NCI-H187 treated with DMSO at 0.1 percent for 48 hours (cell line): ENCODE results near the gene NPFFR2.
"Not testable (repeated sequence)": the region's sequence is repeated elsewhere in the genome, so short reads cannot be mapped to it uniquely, and the experiment has no call there.

Source experiments
- DNase-seq: peaks from one replicate; lab custom pipeline; 2025; lab: John Stamatoyannopoulos, UW

The NPFFR2 gene

DNA sequence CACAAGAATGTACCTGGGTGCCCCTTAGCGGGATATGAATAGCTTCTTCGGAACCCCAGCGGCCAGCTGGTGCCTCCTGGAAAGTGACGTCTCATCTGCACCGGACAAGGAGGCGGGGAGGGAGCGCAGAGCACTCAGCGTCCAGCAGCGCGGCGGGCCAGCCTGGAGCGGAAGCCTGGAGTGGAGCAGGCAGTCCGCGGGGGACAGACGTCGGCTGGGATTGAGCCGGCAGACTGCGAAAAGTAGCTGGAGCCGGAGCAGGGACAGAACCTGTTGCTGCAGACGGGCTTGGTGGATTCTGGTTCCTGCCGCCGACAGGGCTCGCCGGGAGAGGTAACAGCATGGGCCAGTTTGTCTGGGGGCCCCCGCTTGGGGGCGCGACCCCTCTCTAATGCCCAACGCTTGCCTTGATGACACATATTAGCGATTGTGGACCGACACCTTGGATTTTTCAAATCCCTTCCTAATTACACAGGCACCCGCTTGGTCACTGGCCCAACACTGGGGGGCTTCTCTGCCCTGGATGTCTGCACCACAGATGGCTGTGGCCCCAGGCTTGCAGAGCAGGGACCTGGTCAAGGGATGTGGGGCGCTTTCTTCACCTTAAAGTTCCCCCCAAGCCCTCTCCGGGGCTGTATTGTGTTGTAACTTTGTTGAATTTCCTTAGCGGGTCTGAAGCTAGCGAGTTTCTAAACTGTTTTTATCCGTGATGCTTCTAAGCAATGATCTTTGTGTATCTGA, at the start of gene NPFFR2:
Gene NPFFR2 (plus strand): TSS at position 133 of the 741 bp plus-strand sequence. CDS start 96,592 bp downstream, outside the sequence.
- no peak for DNase-seq

DNA sequence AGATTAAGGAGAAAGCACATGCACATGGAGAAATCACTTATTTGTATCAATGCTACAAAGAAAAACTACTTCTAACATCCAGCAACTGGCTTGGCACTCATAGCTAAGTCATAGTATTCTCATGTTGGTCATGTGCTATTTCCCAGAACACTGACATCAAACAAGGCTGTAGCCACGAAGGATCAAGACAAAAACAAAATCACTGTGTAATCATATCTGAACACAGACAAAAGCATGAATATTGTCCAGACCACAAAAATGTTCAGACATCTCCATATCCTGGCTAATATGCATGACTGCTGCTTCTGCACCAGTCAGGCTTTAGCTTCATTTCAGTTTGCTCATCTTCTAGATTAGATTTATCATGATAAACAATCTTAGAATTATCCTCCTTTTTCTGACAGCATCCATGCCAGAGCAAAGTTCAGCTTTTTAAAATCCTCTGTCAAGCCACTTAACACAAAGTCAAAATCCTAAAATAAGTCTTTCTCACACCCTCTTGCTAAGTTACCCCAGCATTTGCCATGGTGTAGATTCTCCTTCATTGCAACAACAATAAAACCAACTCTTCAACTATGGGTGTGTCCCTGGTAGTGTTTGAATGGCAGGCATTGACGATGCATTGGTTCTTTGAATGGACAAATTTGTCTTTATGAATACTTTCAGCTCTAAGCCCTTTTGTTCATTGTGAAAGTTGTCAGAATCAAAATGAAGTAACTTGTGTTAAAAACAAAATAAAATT, 39.1 kb upstream of the NPFFR2 start:
- no peak for DNase-seq

GRCh38 chr4:71994559-71994958, 37.2 kb upstream of the NPFFR2 start:
- no peak for DNase-seq

- DNase-seq, result no peak
Measured at GRCh38 chr4:71995297-71995696, 36.5 kb upstream of the NPFFR2 start.

DNA sequence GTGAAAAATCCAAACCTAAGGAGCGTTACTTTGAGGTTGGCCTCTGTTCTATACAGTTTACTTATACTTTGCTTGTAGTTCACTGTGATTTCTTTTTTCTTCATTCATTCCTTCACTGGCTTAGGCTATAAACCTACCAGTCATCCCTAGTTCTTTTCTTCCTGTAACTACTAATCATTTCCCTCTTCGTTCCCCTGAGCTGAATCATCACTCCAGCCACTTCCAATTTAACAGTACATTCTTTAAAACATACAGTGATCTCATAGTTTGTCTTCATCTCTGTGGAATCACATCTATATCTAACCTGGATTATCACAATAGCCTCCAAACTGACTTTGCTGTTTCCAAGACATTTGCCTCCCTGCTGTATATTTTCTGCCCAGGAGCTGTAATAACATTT, 25.2 kb upstream of the NPFFR2 start:
- DNase-seq, result no peak

DNA sequence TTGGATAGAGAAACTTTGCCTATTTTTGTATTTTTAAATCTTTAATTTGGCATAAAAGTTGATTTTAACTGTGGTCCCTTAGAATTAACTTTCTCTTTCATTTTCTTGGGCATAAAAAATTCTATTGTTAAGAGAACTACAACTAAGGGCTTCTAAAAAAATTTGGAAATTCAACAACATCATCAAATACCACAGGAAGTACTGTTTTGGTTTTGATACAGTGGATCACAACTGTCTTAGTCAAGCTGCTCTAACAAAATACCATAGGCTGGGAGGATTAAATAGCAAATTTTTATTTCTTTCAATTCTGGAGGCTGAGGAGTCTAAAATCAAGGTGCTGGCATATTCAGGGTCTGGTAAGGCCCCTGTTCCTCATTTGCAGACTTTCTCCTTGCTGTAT, 19.9 kb upstream of the NPFFR2 start:
- DNase-seq, result no peak

DNA sequence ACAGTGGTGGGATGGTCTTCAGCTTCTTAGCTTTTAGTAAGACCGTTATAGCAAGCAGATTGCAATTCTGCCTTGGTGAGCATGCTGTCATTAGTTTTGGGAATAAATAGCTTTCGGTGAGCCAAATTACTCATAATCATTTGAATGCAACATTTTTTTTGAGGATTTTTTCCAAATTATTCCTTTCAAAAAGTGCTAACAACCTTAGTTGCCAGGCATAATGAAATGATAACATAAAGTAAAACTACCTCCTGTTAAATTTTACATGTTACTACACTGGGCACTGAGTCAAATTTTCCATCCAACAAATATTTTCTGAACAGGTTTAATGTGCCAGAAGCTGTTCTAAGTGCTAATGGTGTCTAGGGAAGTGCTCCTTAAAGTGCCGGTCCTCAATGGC, 15.8 kb upstream of the NPFFR2 start:
- no peak for DNase-seq

DNA sequence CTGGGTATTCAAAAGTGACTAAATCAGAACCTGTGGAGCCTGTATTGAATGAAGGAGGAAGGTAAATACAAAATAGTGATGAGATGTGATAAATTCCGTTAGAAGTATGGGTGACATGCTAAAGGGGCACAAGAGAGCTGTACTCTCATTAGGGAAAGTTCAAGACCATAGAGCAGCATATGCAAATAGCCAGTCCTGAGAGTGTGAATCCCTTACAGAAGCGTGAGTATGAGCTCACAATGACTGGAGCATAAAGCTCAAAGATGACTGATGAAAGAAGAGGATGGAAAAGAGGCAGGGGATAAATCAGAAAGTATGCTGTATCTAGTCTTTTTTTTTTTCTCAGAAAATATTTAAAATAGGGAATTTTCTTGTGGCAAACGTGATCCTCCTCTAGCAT, 12.1 kb upstream of the NPFFR2 start:
- DNase-seq, result no peak

- no peak for DNase-seq
Measured at GRCh38 chr4:72022553-72022952, 9.2 kb upstream of the NPFFR2 start.

DNA sequence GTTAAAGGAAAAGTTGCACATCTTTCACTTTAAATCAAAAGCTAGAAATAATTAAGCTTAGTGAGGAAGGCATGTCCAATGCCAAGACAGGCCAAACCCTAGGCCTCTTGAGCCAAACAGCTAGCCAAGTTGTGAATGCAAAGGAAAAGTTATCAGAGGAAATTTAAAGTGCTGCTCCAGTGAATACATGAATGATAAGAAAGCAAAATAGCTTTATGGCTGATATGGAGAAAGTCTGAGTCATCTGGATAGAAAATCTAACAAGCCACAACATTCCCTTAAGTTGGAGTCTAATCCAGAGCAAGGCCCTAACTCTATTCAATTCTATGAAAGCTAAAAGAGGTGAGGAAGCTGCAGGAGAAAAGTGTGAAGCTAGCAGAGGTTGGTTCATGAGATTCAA, 23.8 kb downstream of the NPFFR2 start:
- DNase-seq, result no peak

GRCh38 chr4:72063726-72064125, 31.9 kb downstream of the NPFFR2 start:
- DNase-seq, result no peak

DNA sequence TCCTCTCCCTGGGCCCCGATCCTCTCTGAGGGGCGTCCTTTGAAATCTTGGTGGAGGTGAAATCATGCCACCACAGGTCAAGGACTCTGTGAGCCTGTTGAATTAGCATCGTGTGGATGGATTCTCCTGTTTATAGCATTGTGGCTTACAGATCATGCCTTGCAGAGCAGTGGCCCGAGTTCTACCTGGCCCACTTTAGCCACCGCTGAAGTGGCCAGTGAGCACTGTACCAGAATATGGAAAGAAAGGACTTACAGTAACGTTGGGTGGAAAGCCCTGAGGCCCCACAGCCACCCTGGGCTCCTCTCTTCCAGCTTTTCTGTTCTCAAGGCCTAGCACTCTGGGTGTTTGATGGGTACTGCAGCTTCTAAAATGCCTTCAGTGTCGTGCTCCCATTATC, 35.3 kb downstream of the NPFFR2 start:
- DNase-seq, result no peak

DNA sequence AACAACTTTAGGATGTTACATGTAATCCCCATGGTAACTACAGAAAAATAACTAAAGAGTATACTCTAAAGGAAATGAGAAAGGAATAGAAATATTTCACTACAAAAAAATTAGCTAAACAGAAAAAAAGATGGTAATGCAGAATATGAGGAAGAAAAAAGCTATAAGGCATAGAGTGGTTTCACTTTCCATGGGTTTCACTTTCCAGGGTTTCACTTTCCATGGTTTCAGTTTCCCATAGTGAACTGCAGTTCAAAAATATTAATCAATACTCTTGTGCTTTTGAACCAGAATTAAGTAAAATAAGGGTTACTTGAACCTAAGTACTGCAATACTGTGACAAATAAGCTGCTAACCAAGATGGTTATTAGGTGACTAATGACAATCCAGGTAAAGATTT, 42.0 kb downstream of the NPFFR2 start:
- DNase-seq, result no peak

DNA sequence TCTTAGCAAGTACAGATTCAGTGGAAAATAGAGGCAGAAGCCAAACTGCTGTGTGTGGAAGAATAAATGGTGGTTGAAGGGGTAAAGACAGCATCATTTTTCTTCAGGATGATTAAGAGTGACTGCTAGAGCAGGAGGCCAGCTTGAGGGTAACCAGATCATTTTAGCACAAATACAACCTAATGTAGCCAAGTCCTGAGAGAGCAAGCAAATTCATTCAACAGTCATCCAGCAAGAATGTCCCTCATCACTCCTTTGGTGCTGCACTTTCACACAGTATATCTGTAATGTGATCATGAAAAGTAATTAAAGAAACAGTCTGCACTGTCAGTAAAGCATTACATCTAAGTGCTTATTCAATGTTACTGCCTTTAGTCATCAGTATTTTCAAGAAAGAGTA, 44.8 kb downstream of the NPFFR2 start:
- DNase-seq, result no peak

GRCh38 chr4:72077346-72077745, 45.5 kb downstream of the NPFFR2 start:
- DNase-seq, result no peak

GRCh38 chr4:72084587-72085011, 52.8 kb downstream of the NPFFR2 start:
- DNase-seq, result no peak

DNA sequence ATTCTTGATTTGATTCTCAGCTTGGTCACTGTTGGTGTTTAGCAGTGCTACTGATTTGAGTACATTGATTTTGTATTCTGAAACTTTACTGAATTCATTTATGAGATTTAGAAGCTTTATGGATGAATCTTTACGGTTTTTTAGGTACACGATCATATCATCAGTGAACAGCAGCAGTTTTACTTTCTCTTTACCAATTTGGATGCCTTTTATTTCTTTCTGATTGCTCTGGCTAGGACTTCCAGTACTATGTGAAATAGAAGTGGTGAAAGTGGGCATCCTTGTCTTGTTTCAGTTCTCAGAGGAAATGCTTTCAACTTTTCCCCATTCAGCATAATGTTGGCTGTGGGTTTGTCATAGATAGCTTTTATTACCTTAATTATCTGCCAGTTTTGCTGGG, 58.8 kb downstream of the NPFFR2 start:
- not testable (repeated sequence) for DNase-seq

GRCh38 chr4:72094059-72094797, 62.4 kb downstream of the NPFFR2 start:
- peak; percentile 98 for DNase-seq

DNA sequence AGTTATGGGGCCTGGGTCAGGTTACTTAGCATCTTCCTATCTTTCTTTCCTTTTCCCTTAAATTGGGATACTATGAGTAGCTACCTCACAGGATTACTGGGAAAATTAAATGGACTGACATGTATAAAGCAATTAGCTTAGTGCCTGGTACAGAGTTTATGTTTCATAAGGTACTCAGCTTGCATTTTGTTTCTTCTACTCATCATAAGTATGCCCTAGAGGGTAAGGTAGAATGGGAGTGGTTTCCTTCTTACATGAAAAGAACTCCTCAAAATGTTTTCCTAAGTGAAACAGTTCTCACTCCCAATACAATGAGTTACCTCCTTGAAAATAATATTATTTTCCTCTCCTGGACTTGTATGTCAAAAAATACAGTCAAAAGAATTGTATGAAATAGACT, 75.7 kb downstream of the NPFFR2 start:
- no peak for DNase-seq

DNA sequence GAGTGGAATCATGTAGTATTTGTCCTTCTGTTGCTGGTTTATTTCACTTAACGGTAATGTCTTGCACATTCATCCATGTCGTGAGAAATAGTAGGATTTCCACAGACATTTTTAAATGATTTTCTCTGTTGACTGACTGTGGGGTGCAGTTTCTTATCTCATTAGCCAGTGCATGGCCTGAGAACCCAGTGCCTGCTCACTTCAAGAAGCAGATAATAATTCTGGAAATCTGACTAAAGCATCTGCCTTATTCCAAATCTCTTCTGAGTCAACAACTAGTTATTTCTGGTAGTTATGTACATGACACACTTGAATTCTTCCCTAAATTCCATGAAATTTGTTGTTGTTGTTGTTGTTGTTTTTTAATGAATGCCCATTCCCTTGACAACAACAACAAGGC, 77.6 kb downstream of the NPFFR2 start:
- no peak for DNase-seq

- DNase-seq, result no peak
Measured at GRCh38 chr4:72109959-72110497, 78.2 kb downstream of the NPFFR2 start.

DNA sequence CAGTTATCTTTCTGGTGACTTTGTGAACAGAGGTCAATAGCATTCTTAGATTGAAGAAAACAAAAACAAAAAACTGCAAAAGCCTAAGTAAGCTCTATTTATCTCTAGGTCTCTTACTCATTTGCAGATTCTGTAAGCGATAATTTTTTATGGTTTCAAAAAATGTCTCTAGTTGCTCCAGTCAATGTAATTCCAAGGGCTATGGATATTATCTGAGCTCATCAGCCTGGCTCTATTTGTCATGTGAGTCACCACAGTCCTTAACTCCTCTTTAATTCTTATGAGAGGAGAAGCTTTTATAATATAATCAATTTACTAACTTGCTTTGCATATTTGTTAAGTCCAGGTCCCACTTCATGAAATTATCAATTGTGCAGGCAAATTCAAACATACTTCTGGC, 79.1 kb downstream of the NPFFR2 start:
- DNase-seq, result no peak

DNA sequence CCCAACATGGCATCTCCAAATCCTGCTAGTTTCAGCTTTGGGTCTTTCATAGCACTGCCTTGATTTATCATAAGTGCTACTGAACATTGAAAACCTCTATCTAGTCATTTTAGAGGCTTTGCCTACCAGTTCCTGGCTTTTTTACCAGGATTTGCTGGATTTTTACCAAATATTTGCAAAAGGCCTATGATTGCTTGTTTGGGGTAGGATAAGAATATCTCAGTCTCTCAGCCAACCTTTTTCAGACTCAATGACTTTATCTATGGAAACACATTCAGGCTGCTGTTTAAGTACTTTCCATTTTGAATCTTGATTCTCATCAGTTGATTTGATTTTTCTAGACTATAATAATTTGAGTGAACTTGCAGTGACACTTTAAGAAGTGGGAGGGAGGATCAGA, 80.1 kb downstream of the NPFFR2 start:
- no peak for DNase-seq
